ENCODE data around the gene EIPR1.

Gene EIPR1

DNA sequence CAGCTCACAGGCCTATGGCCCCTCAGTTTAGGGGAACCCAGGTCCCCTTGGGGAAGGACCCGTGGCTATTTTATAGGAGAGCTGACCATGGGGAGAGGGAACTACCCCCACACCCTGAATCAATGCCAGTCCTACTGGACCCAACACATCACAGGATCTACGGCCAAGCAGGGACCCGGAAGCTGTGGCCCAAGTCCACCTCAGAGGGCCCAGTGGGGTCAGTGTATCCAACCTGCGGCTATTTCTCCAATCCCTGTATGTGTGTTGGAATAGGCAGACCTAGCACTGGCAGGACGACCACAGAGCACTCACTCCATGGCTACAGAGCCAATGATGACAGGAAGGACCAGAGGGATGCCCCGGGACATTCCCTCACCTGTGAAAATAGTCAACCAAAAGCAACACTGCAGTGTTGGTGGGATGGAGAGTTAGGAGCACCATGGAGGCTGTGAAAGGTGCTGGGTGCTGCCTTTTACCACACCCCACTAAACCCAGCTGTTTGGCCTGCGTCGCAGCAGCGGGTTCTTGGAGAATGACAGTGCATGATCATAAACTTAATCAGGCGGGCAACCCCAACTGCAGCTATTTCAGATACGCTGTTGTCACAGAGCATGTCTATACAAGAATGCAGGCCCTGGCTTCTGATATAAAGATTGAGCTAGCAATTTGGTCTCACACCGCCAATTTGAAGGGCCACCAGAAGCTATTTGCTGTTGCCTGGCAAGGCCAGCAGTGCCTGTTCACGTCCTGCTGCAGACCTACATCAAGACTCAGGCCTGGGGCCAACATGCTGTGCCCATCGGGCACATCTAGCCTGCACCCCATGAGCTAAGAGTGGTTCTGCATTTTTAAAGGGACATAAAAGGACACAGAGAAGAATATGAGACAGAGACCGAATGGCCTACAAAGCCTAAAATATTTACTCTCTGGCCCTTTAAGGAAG, 110.4 kb downstream of the EIPR1 start:
- no peak for DNase-seq

DNA sequence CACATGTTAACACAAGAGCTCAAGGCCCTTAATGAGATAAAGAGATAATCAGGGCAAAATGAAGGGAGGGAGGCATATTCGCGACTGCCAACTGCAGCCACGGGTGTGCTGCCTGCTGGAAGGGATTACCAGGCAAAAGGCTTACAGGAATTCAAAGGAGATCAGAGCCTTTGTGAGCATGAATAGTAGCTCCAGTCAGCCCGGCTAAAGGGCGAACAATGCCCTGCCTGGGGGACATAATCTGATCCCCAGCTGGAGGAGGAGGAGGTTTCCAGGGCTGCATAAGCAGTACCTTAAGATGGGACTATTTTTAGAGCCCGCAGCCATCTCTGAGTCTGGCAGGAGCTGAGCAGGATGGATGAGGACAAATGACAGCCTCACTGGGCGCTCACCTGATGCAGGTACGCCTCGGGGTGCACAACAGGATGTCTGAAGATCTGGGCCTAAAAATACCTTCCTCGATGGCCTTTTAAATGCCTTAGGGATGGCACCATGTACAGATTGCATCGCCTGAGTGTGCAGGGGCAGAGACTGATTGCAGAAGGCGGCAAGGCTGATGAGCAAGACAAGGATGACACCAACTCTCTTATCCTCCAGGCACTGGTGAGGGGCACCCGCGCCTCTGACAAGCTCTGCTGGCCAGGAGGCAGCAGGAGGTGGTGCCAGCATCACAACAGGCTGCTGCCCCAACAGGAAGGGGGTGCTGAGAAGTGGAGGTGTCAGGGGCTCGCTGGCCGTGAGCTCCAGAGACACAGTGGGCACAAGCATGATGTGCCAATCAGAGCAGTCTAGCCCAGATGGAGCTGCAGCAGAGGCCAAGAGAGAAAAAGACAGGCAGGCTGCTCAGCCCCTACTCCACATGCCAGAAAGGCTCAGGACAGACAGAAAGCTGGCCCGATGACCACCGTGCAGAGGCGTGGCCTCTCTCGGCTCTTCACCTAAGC, 111.4 kb downstream of the EIPR1 start:
- DNase-seq = no peak

DNA sequence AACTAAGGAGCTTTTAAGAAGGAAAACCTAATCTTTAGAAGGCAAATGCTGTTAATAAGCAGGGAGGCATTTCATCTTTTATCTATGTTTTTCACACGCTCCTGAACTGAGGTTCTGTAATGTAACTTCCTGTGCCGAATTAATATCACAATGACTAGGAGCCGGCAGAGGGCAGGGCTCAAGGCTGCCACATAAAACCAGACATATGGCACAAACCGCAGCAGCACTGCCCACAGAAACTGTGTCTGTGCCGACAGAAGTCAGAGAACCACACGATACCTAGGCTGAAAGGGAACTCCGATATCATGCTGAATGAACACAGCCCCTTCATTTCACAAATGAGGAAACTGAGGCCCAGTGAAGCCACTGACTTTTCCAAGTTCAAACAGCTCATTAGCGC, 112.1 kb downstream of the EIPR1 start:
- DNase-seq = no peak

DNA sequence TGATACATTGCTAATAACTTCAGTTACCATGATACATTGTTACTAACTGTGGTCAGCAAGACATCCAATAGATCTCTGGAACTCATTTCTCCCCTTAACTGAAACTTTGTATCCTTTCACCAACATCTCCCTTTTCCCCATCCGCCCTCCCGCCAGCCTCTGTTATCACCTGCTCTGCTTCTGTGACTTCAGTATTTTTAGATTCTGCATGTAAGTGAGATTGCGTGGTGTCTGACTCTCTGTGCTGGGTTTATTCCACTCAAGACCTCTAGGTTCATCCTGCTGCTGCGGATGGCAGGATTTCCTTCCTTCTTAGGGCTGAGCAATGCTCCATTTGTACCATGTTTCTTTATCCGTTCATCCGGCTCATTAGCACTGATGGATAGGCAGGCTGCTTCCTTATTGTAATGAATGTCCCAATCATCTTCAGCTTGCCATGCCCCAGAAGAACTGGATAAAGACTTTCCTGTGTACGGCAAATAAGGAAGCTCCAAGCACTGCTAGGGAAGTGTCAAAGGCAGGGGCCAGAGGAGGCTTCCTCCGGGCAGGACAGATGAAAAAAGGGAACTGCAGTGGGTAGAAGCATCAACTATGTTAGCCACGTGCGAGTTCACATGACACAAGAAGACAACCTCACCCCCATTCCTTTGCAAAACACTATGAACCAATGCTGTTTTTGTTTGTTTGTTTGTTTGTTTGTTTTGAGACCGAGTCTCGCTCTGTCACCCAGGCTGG, 113.4 kb downstream of the EIPR1 start:
- no peak for DNase-seq

DNA sequence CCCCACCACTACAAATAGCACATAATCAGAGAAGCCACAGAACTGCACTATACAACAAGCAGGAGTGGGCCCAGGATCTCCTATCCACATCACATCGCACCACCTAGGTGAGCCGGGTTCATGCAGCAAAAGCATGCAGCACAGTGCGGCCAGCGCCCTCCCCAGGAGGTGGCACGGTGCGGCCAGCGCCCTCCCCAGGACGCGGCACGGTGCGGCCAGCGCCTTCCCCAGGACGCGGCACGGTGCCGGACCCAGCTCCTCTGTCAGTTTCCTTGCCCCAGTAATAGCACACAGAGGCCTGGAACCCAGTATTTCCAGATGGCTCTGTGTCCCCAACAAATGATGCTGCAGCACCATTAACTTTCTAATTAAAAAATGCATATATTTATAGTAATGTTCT, 114.1 kb downstream of the EIPR1 start:
- DNase-seq = no peak

DNA sequence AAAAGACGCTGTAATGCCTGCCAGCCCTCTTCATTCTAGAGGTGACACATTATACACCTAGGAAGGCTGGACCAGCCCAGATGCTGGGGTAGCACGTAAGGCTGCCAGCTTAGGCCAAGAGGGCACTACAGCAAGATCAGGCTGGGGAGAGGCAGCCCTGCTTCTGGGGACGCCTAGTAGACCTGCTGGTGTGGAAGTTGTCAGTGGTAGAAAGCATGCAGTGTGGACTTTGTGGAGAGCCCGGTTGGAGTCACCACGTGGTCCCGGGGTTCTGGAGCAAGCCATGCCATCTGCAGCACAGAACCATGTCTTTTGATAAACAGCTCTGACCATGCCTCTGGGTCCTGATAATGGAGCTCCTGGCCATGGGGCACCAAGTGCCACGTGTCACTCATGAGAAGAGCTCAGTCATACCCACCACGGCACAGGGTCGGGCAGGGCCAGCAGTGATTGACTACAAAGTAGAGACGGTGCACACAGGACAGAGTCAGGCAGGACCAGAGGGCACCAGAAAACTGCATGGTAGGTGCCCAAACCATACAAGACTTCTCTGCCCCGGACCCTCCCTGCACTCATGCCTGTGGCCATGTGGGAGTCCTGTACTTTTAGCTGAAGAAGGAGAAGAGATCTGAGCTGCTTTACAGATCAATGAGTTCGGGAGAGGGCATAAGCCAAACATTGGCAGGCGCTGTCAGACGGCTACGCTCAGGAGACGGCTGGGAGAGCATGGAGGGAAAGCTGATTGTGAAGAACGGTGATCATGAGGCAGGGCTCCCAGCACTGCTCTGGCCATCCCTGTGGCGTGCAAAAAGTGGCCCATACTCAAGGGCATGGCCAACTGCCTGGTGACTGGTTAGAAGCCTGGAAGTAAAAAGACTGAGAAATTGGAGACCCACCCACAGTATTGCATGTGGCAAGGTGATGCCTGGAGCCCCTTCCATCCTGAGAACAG, 114.9 kb downstream of the EIPR1 start:
- DNase-seq = no peak

DNA sequence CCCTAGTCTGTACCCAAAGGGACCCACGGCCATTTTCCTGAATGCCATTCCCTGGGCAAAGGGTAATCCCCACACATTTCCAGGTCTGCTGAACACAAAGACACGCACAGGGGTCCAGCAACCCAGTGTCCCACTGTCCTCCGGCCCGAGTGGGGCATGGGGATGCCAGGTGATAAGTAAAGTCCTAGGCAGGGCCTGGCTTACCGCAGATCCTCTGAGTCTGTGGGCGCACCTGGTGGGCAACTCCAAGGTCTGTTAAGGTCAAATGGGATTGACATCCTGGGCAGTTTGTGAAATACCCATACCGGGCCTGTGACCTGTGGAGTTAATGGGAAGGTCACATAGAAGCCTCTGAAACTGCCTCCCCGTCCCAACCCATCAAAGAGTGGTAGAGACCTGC, 116.1 kb downstream of the EIPR1 start:
- DNase-seq = no peak

DNA sequence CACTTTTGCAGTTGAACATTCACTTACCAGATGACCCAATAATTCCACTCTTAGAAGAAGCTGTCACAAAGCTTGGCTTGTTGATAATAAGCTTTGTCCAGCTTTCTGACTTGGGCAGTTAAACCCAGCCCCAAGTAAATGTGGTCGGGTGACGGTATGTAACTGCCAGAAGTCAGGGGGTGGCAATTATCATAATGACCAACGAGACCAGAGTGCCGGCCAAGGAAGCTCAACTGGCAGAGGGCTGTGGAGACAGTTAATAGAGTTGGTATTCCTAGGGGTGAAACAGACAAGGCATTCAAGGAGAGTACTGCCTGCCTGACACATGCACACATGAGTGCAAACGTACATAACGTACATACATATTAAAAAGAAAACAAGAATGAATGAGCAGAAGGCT, 116.7 kb downstream of the EIPR1 start:
- DNase-seq = no peak

DNA sequence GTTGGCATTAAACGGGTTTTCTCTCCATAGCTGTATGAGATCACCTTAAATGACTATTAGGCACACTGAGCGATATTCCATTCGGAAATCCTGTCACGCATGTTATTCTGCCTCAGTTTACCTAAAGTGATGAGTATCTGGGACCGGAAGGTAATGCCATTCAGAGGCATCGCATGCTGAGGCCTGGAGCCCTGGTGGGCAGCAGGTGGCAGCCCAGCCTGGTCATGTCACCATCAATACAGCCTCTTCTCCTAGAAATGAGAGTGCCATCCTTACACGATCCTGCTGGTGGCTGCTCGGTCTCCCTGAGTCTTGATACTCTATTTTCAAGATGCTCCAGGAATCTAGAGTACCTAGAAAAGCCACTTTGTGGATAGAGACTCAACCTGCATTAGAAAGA, 119.8 kb downstream of the EIPR1 start:
- no peak for DNase-seq

DNA sequence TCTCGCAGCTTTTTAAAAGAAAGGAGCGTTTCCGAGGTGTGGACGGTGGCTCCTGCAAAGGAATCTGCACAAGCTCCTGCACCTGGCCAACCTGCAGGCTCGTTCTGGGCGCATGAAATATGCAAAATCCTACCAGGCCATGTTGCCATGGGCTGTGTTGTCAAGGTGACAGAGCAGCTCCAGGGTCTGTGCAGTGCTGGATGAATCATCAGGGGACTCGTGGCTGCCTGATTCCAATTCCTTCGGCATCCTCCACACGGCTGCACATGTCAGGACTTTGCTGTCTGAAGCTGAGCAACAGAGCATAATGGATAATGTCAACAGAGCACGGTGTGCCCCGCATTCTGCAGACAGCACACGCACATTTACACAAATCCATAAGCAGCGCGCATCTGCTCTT, 120.5 kb downstream of the EIPR1 start:
- DNase-seq = no peak

DNA sequence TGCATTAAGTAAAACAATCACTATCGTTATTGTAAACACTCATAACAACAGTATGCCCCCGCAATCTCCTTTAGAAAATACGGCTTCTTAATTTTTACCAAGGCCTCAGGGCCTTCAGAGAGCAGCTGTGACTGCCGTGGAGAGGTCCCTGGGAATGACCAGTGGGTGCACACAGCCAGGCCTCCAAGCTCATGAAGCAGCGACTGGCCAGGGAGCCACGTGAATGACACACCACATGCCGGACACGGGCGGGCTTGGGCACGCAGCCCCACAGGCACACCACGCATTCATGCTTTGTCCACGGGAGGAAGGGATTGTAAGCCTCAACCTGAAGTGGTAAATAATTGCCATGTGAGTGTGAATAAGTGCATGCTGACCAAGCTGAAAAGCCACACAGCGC, 121.0 kb downstream of the EIPR1 start:
- no peak for DNase-seq

DNA sequence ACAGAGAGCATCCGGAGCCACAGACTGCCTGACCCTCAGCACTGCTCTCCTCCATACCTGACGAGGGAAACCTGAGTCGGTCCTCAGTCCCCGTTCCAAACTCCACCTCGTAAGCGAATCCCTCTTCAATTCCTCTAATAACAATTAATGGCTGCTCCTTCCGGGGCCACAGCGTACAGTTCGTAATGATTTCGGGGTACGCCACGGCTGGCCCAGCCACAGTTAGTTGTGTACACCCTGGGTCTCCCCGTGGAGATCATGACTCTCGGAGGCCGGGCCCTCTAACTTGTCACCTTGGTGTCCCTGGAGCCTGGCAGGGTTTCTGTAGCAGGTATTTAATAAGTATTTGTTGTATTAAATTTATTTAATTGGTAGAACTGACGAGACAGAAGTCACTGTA, 121.5 kb downstream of the EIPR1 start:
- no peak for DNase-seq

DNA sequence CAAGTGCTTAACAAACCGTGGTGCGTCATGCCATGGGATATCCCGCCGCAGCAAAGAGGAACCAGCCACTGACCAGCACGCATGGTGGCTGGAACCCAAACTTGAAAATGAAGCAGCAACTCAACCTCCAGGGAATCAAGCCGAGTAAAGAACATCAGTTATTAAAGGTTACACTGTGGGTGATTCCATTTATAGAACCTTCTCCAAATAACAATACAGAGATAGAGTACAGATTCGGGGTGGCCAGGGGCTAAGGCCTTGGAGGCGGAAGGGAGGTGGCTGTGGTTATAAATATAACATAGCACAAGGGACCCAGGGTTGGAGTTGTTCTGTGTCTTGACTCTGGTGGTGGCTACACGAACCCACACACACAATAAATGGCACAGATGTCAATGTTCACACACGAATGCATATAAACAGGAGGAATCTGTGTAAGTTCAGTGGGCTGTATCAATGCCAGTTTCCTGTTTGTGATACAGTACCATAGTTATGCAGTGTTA, 123.1 kb downstream of the EIPR1 start:
- DNase-seq = no peak

DNA sequence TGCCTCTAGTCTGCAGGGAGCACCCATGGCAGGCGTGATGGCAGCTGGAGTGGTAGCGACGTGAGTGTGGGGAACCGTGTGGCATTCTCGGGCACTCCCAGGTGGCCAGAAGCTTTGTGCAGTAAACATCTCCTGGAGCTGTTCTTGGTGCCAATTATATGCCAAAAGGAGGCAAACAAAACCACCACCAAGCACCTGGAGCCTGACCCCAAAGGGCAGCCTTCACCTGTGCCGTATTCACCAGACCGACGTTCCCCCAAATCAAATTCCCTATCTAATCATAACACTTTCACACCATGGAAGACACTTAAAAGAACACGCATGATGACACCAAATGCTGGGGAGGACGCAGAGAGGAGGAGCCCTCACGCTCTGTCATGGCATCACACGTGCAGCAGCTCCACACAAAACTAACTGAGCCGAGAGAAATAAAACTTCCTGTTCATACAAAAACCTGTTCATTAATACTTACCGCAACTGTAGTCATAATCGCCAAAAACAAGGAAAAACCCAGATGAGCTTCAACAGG, 123.6 kb downstream of the EIPR1 start:
- no peak for DNase-seq

DNA sequence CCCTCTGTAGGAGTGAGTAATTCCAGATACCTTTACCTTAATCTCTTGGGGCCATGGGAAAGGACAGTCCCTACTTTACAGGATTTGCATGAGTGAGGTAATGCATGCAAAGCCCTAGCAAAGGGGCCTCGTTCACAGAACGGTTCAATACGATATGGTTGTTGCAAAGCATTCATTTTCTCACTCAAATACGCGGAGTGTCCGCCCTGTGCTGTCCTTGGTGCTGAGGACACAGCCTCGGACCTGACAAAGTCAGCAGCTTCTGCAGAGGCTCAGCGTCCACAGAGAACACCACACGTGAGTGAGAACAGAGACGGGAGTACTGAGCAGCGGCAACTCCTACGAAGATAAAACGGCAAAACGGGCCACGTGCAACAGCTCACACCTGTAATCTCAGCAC, 125.7 kb downstream of the EIPR1 start:
- DNase-seq = no peak

DNA sequence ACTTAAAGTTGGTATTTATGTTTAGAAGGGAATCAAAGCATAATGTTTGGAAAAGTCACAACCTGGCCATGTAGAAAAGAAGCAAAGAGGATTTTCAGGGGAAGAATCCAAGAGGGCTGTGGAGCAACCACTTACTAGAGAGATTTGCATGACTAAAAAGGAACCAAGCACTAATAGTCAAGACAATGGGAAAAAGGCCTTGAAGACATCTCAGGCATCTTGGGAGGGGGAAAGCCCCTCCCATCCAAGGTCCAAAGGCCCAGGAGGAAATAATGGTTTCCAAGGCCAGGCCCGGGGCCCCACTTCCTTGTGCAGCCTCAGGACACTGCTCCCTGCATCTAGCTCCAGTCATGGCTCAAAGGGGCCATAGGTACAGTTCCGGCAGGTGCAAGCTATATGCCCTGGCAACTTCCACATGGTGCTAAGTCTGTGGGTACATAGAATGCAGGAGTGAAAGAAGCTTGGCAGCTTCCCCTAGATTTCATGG, 128.1 kb downstream of the EIPR1 start:
- no peak for DNase-seq

DNA sequence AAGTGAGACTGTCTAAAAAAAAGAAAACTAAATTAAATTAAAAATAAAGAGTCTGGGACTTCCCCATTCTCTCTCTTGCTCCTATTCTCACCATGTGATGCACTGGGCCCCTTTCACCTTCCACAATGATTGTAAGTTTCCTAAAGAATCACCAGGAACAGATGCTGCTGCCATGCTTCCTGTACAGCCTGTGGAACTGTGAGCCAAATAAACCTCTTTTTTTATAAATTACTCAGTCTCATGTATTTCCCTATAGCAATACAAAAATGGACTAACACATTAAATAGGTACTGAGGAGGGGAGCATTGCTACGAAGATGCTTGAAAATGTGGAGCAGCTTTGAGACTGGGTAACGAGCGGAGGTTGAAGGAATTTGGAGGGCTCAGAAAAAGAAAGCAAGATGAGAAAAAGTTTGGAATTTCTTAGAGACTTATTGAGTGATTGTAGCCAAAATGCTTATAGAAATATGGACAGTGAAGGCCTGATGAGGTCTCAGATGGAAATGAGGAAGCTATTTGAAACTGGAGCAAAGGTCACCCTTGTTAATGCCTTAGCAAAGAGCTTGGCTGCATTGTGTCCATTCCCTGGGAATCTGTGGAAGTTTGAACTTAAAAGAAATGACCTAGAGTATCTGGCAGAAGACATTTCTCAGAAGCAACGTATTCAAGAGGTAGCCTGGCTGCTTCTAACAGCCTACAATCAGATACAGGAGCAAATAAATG, 128.7 kb downstream of the EIPR1 start:
- no peak for DNase-seq

DNA sequence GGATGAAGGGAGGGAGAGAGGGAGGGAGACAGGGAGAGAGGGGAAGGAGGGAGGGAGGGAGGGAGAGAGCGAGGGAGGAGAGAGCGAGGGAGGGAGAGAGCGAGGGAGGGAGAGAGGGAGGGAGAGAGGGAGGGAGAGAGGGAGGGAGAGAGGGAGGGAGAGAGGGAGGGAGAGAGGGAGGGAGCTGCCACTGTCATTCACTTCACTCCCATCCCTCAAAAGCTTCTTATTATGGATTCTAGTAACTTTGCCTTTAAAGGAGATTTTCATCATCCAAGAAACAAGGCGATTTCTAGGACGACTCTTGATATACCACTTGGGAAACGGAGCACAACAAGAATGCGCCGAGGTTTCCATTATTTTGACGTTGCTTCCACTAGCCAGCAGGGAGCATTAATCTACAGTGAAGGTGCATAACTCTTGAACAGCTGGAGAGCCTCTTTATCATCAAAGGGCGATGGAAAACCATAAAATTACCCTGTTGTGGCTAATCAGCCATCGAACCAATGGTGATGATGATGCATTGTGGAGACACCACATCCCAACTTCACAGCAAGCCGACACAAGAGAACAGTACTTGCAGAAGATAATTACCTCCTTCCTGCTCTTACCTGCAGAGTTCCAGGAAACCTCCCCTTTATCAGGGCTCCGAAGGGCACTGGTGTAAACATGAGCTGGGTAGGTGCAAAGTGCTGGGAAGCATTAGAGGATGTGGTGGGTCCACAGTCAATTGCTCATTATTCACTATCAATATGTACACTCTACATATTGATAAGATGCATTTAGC, 130.5 kb downstream of the EIPR1 start:
- no peak for DNase-seq

DNA sequence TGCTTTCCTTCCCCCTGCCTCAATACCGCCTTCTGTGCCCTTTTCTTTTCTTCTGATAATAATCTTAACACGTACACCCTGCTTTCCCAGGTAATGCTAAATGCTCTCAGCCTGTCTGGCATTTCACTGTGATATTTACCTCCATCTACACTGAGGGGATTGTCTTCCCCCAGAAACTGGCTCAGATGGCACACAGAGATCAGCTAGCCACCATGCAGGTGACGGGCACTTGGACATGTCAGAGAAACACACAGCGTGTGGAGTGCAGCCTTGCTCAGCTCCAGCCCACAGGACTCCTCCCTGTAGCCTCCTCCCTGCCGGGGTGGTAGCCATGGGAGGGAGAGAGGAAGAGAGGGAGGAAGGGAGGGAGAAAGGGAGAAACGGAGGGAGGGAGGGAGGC, 131.2 kb downstream of the EIPR1 start:
- no peak for DNase-seq

DNA sequence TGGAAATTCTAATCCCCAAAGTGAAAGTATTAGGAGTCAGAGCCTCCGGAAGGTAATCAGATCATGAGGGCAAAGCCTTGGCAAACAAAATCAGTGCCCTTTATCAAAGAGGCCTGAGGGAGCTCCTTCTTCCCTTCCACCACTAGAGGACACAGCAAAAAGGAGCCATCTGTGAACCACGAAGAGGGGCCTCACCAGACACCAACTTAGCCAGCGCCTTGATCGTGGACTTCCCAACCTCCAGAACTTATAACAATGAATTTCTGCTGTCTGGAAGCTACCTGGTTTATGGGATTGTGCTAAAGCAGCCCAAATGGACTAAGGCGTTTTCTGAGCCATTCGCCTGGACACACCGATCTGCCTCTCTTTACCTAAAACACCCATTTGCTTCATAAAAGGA, 133.1 kb downstream of the EIPR1 start:
- no peak for DNase-seq
